Astrocyte of the cerebellum (primary cell): ENCODE results near the gene AGAP1.

Experiments
- DNase-seq: peaks from one replicate; pipeline ENCODE4 v3.0.0-alpha.2; 2011; ENCODE audit warnings: low read depth
- H3K4me3 ChIP-seq: 2 replicates; pipeline ENCODE4 v1.5.1; 2011; ENCODE audit warnings: mild to moderate bottlenecking, low read depth, low read length, moderate library complexity
- in situ Hi-C: cut with HindIII; loops from 2 replicates; pipeline ENCODE4 v1.10.0; 2017; ENCODE audit warnings: low sequenced_read_pairs
- TF ChIP-seq, protein P1 (sequence below): IDR thresholded peaks from 2 replicates; pipeline ENCODE4 v1.5.1; 2012; ENCODE audit warnings: low read length, low read depth, moderate library complexity, mild to moderate bottlenecking; ENCODE audit errors: missing control alignments

AGAP1 gene

DNA sequence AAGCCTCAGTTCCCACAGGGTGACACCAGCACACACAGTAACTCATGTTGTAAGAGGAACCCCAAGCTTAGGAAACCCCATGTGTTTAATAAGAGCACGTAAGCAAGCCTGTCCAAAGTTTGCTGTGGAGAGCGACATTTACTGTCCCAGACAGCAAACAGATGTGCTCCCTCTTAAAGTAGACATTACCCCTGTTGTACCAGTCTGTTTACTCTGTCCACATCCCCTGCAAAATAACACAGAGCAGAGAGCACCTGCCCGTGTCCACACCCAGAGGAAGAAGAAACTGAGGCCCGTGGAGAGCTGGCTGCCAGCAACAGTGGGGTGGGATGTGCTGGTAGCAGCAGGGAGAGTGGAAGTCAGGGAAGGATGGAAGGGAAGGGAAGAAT, 430.8 kb downstream of the AGAP1 start:
- TF ChIP-seq, protein P1, sequence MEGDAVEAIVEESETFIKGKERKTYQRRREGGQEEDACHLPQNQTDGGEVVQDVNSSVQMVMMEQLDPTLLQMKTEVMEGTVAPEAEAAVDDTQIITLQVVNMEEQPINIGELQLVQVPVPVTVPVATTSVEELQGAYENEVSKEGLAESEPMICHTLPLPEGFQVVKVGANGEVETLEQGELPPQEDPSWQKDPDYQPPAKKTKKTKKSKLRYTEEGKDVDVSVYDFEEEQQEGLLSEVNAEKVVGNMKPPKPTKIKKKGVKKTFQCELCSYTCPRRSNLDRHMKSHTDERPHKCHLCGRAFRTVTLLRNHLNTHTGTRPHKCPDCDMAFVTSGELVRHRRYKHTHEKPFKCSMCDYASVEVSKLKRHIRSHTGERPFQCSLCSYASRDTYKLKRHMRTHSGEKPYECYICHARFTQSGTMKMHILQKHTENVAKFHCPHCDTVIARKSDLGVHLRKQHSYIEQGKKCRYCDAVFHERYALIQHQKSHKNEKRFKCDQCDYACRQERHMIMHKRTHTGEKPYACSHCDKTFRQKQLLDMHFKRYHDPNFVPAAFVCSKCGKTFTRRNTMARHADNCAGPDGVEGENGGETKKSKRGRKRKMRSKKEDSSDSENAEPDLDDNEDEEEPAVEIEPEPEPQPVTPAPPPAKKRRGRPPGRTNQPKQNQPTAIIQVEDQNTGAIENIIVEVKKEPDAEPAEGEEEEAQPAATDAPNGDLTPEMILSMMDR: no peak

DNA sequence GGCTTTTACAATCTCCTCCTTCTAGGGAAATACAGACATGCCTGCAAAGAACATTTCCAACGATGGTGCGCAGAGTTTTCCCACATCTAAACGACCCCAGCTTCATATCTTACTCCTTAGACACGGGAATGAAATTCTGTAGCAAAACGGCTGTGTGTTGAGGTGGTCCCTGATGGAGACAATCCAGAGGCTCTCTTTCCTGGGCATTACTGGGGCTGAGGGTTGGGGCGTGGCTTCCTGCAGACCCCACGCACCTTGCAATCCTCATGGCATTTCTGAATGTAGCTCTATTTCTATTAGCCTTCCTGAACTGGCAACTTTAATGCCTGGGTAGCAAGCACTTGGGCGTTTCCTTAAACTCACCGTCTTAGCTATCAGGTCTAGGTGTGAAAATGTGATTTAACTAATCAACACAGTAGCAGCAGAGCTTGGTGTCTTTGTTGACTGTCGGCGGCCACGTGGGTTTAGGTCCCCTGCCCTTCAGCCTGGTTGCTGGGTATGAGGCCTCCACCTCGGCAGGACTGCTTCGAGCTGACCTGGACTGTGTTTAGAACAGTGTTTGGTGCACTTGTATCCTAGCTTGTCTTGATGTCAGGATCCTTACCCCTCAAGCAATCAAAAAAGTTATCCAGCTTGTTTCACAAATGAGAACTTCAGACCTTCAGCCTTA, 431.5 kb downstream of the AGAP1 start:
- in situ Hi-C loops: no loop called here
- TF ChIP-seq, protein P1: no peak
- no peak overlapping the region for H3K4me3 ChIP-seq
- DNase-seq: no peak

More for the DNA sequence above, 430.8 kb downstream of the AGAP1 start:
- in situ Hi-C loops: loop anchor here (5.0 kb wide), 1 partner anchor 58 kb away; no protein-coding TSS in a partner anchor
- no peak for DNase-seq
- H3K4me3 ChIP-seq: no peak overlapping the region

DNA sequence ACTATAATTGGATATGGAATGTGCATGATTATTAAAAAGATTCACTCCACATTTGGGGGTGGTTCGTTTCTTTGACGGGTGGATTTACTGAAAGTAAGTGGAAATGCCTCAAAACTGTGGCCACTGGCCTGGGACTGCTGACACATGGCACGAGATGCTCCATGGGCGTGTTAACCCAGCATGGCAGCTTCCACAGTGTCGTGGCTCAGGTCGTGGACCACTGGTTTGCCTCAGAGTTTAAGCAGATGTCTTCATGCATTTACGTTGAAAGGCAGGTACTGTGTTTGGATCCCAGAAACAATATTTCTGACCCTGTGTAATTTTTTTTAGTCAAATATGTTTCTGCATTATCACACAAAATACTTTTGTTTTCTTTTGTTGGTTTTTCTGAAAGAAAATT, 432.4 kb downstream of the AGAP1 start:
- in situ Hi-C loops: no loop called here
- TF ChIP-seq, protein P1: no peak
- DNase-seq: no peak
- no peak overlapping the region for H3K4me3 ChIP-seq

DNA sequence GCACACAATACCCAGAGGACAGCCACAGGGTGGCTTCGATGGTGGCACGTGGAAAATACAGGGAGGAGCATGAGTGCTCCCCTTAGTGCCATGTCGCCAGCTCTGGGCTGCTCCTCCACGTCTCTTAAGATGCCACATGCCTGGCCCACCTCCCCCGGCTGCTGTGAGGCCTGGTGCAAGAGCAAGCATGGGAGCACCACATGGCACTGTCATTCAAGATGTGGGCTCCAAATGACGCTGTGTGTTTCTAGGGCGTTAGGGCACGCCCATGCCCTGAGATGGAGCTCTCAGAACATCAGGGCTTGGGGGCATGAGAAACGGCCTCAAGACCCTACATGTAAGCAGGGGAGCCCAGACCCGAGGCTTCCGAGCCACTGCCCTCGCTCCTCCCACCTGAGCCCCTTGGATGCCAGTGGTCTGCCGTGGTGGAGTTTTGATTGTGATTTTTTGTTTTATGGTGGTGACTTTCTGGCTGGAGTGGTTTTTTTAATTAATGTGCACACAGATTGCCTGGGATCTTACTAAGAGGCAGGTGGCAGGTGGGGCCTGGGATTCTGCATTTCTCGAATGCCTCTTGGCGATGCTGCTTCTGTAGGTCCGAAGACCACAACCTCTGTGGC, 435.0 kb downstream of the AGAP1 start:
- H3K4me3 ChIP-seq: no peak overlapping the region
- in situ Hi-C loops: no loop called here
- DNase-seq: no peak
- TF ChIP-seq, protein P1: no peak

DNA sequence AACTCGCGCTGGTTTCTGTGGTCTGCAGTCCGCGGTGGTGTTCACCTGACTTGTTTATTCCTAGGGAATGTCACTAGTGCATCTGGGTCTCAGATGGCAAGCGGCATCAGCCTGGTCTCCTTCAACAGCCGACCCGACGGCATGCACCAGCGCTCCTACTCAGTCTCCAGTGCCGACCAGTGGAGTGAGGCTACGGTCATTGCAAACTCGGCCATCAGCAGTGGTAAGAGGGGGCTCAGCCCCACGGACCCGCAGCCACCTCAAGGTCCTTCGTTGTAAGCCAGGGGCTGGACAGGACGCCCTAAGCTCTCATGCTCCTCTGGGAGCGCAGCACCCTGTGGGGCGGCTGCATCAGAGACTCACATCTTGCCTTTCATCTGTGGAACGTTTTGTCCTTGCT, 436.9 kb downstream of the AGAP1 start:
- no peak overlapping the region for H3K4me3 ChIP-seq
- in situ Hi-C loops: no loop called here
- no peak for DNase-seq
- TF ChIP-seq, protein P1: no peak

DNA sequence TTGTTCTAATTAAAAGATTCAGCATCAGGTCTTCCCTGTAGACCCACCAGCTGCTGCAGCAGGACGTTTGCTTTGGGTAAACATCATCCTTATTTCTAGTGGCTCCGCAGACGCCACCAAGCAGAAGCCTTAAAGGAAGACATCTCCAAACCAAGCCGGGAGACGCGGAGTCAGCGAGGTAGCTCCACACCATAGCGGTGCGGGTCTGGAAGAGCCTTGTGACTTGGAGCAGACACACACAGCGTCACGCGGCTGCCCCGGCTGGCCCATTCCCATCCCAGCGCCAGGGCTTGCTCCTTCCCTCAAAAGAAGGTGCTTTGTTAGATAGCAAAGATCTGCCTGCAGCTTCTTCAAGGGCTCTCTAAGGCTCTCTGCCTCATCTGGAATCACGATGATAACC, 437.8 kb downstream of the AGAP1 start:
- in situ Hi-C loops: no loop called here
- TF ChIP-seq, protein P1: no peak
- no peak overlapping the region for H3K4me3 ChIP-seq
- DNase-seq: no peak
